WTC11 (cell line): ENCODE data around the gene IFT122.
"Not testable (repeated sequence)": the region's sequence is repeated elsewhere in the genome, so short reads cannot be mapped to it uniquely, and the experiment has no call there.

ENCODE experiments used
- ATF3 ChIP-seq: sonication (generic); formaldehyde crosslinking; conservative IDR thresholded peaks from 2 replicates; pipeline ENCODE4 v1.8.1; 2022; ENCODE audit warnings: mild to moderate bottlenecking, missing genetic modification reagents
- CTCF ChIP-seq: fragments of 200-600 bp; IDR thresholded peaks from 2 replicates; pipeline ENCODE4 v1.8.0; 2022; ENCODE audit warnings: antibody characterized with exemption

DNA sequence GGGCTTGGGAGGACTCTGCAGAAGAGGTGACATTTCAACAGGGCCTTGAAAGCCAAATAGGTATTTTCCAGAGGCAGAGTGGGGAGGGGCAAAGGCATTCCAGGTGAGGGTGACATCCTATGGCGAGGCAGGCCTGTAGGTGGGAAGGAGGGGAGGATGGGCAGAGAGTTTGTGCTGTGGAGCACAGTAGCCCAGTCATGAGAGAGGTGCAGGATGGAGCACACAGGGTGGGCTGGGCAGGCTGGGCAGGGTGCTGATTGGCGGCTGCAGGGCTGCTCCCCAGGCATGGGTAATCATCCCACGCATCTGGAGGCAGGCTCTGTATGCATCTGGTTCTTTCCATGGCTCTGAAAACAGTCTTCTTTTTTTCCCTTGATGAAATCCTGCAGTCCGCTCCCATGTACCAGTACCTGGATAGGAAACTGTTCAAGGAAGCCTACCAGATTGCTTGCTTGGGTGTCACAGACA lies 47.9 kb downstream of the IFT122 start:
- not testable (repeated sequence) for TF ChIP-seq CTCF; ATF3 (CRISPR knock-in tag)
